Stomach (tissue), 4 donors: ENCODE data around the gene NPC2.
A peak's percentile ranks its signal among the peaks of the same experiment; 100 is the strongest.

Experiments used
- EP300 ChIP-seq: sonication (generic); formaldehyde crosslinking; IDR thresholded peaks from one replicate; pipeline ENCODE4 v1.6.1; 2017; ENCODE audit warnings: antibody characterized with exemption
- POLR2A ChIP-seq, 4 donors: fragments of 450-650 bp; IDR thresholded peaks; one replicate each; pipeline ENCODE4 v1.6.1; 2016; ENCODE audit warnings: antibody characterized with exemption in 4 of 4, control low read depth in 2 of 4, mild to moderate bottlenecking in 1 of 4, moderate library complexity in 1 of 4
- POLR2AphosphoS5 ChIP-seq, 3 donors: sonication (generic); formaldehyde crosslinking; IDR thresholded peaks; one replicate each; pipeline ENCODE4 v1.6.1; 2016; ENCODE audit warnings: antibody characterized with exemption in 3 of 3
- TF ChIP-seq, protein P1 (sequence below), 7 experiments: fragments of 450-650 bp in 4 of 7; fragments of 200-600 bp in 3 of 7; sonication (generic) in 3 of 7; IDR thresholded peaks; one replicate each; pipeline ENCODE4 v1.5.1; 2016 to 2019; ENCODE audit warnings: antibody characterized with exemption in 7 of 7, control low read depth in 2 of 7, mild to moderate bottlenecking in 1 of 7

DNA sequence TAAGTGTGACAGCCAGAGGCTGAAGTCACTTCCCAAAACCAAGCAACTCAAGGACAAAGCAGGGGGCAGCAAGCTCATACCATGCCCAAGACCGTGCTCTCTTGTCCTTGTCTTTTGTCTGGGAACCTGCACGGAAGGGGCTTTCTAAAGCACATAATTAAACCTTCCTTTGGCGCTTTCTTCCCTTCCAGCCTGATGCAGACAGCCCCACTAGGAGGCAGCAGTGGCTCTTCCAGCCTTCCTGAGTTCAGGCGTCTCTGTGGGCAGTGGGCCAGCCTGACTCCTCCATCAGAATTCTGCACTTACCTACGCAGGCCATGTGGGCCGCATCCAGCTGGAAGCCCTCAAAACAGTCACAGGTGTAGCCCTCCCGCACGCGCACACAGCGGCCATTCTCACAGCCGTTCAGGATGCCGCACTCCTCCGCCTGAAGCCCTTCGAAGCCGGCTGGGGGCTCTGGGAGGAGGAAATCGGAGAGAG lies 8.1 kb upstream of the NPC2 start:
- TF ChIP-seq, protein P1, sequence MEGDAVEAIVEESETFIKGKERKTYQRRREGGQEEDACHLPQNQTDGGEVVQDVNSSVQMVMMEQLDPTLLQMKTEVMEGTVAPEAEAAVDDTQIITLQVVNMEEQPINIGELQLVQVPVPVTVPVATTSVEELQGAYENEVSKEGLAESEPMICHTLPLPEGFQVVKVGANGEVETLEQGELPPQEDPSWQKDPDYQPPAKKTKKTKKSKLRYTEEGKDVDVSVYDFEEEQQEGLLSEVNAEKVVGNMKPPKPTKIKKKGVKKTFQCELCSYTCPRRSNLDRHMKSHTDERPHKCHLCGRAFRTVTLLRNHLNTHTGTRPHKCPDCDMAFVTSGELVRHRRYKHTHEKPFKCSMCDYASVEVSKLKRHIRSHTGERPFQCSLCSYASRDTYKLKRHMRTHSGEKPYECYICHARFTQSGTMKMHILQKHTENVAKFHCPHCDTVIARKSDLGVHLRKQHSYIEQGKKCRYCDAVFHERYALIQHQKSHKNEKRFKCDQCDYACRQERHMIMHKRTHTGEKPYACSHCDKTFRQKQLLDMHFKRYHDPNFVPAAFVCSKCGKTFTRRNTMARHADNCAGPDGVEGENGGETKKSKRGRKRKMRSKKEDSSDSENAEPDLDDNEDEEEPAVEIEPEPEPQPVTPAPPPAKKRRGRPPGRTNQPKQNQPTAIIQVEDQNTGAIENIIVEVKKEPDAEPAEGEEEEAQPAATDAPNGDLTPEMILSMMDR (IDR thresholded peaks at IDR 0.05), result peak in 5 of 7 experiments; percentile 26 to 59 (median 51)
- TF ChIP-seq EP300 (no peak), POLR2AphosphoS5 (IDR thresholded peaks at IDR 0.05) (peak in 1 of 3 donors; percentile 22), POLR2A (IDR thresholded peaks at IDR 0.05) (no peak)
